Astrocyte of the spinal cord (primary cell): ENCODE measurements around the gene CACNA1D.

Source experiments
- DNase-seq: peaks from one replicate; pipeline ENCODE4 v3.0.0; 2011; ENCODE audit warnings: low read depth, low spot score
- H3K4me3 ChIP-seq: 2 replicates; pipeline ENCODE4 v1.5.1; 2011; ENCODE audit warnings: low read depth, mild to moderate bottlenecking, low read length, moderate library complexity
- CTCF ChIP-seq: IDR thresholded peaks from 2 replicates; pipeline ENCODE4 v1.5.1; 2012; ENCODE audit warnings: low read depth, mild to moderate bottlenecking, low read length, inconsistent platforms
- in situ Hi-C: cut with HindIII; loops from 2 replicates; pipeline ENCODE4 v1.10.0; 2017; ENCODE audit warnings: low sequenced_read_pairs

Gene CACNA1D

GRCh38 chr3:53501178-53501577 lies 6.8 kb downstream of the CACNA1D start:
- no peak for DNase-seq
- no peak for TF ChIP-seq CTCF
- no peak overlapping the region for H3K4me3 ChIP-seq
- in situ Hi-C loops: no loop called here

GRCh38 chr3:53502737-53503136 lies 8.3 kb downstream of the CACNA1D start:
- no peak overlapping the region for H3K4me3 ChIP-seq
- in situ Hi-C loops: no loop called here
- TF ChIP-seq CTCF: no peak
- DNase-seq: no peak

- in situ Hi-C loops: no loop called here
- no peak overlapping the region for H3K4me3 ChIP-seq
- no peak for DNase-seq
- TF ChIP-seq CTCF: no peak
Measured at GRCh38 chr3:53503195-53503594, 8.8 kb downstream of the CACNA1D start.

- in situ Hi-C loops: no loop called here
- no peak overlapping the region for H3K4me3 ChIP-seq
- no peak for DNase-seq
- no peak for TF ChIP-seq CTCF
Measured at GRCh38 chr3:53506110-53506762, 11.8 kb downstream of the CACNA1D start.

- no peak for TF ChIP-seq CTCF
- H3K4me3 ChIP-seq: no peak overlapping the region
- in situ Hi-C loops: no loop called here
- DNase-seq: no peak
Measured at GRCh38 chr3:53506763-53507145, 12.3 kb downstream of the CACNA1D start.

- TF ChIP-seq CTCF: no peak
- no peak for DNase-seq
- in situ Hi-C loops: no loop called here
- H3K4me3 ChIP-seq: no peak overlapping the region
Measured at GRCh38 chr3:53509494-53509893, 15.1 kb downstream of the CACNA1D start.
